Mesenchymal stem cell (in vitro differentiated cells and primary cell): Measurements from ENCODE around the gene DLGAP3.

Source experiments
- DNase-seq: peaks from one replicate; pipeline ENCODE4 v3.0.0-alpha.2; 2013
- H2AFZ ChIP-seq: one replicate; pipeline ENCODE4 v1.6.1; 2013; ENCODE audit warnings: low read depth, mild to moderate bottlenecking, control low read depth, inconsistent platforms, low read length, moderate library complexity
- H2AK5ac ChIP-seq: 2 replicates; pipeline ENCODE4 v1.6.1; 2013; ENCODE audit warnings: low read length, moderate library complexity, mild to moderate bottlenecking, inconsistent platforms; ENCODE audit not compliant: severe bottlenecking
- H2BK120ac ChIP-seq: one replicate; pipeline ENCODE4 v1.6.1; 2013; ENCODE audit warnings: low read depth, mild to moderate bottlenecking, inconsistent platforms, low read length, moderate library complexity
- H2BK12ac ChIP-seq, 2 experiments: one replicate each; pipeline ENCODE4 v1.6.1; 2013; ENCODE audit warnings: inconsistent platforms in 2 of 2, low read length in 2 of 2, mild to moderate bottlenecking in 2 of 2, moderate library complexity in 2 of 2, control low read depth in 1 of 2
- H2BK15ac ChIP-seq: one replicate; pipeline ENCODE4 v1.6.1; 2013; ENCODE audit warnings: mild to moderate bottlenecking, low read depth, inconsistent platforms; ENCODE audit not compliant: poor library complexity, severe bottlenecking
- H2BK5ac ChIP-seq: 2 replicates; pipeline ENCODE4 v1.6.1; 2013; ENCODE audit warnings: low read depth, mild to moderate bottlenecking, low read length, control low read depth, inconsistent platforms; ENCODE audit not compliant: poor library complexity, severe bottlenecking
- H3K14ac ChIP-seq, 2 experiments: one replicate each; pipeline ENCODE4 v1.6.1; 2013; ENCODE audit warnings: inconsistent platforms in 2 of 2, low read length in 2 of 2, control low read depth in 1 of 2, mild to moderate bottlenecking in 1 of 2, moderate library complexity in 1 of 2
- H3K18ac ChIP-seq, 2 experiments: one replicate each; pipeline ENCODE4 v1.6.1; 2013; ENCODE audit warnings: inconsistent platforms in 2 of 2, low read length in 2 of 2, control low read depth in 1 of 2, low read depth in 1 of 2, mild to moderate bottlenecking in 1 of 2
- H3K23ac ChIP-seq, 2 experiments: one replicate each; pipeline ENCODE4 v1.6.1; 2013; ENCODE audit warnings: inconsistent platforms in 2 of 2, low read length in 2 of 2, mild to moderate bottlenecking in 2 of 2, moderate library complexity in 2 of 2, control low read depth in 1 of 2
- H3K27ac ChIP-seq: 2 replicates; pipeline ENCODE4 v1.5.1; 2013; ENCODE audit warnings: mild to moderate bottlenecking, moderate library complexity, low read length, control low read depth, inconsistent platforms; ENCODE audit not compliant: poor library complexity, severe bottlenecking
- H3K27me3 ChIP-seq, 2 experiments: 2 replicates each; pipeline versions ENCODE4 v1.6.1 to v1.7.0; 2013; ENCODE audit warnings: low read length in 2 of 2, mild to moderate bottlenecking in 2 of 2, moderate library complexity in 2 of 2, control low read depth in 1 of 2, inconsistent platforms in 1 of 2; ENCODE audit not compliant: control insufficient read depth in 1 of 2, insufficient read depth in 1 of 2
- H3K36me3 ChIP-seq, 2 experiments: 2 replicates each; pipeline versions ENCODE4 v1.6.1 to v1.7.0; 2013; ENCODE audit warnings: low read length in 2 of 2, control low read depth in 1 of 2, inconsistent platforms in 1 of 2, low read depth in 1 of 2, mild to moderate bottlenecking in 1 of 2; ENCODE audit not compliant: insufficient read depth in 2 of 2, control insufficient read depth in 1 of 2
- H3K4ac ChIP-seq, 2 experiments: one replicate each; pipeline ENCODE4 v1.6.1; 2013; ENCODE audit warnings: inconsistent platforms in 2 of 2, low read length in 2 of 2, mild to moderate bottlenecking in 2 of 2, moderate library complexity in 2 of 2, control low read depth in 1 of 2, low read depth in 1 of 2
- H3K4me1 ChIP-seq: 2 replicates; pipeline ENCODE4 v1.6.1; 2013; ENCODE audit warnings: low read depth, low read length, control low read depth; ENCODE audit not compliant: control insufficient read depth, insufficient read depth
- H3K4me2 ChIP-seq: 2 replicates; pipeline ENCODE4 v1.6.1; 2013; ENCODE audit warnings: low read length, mild to moderate bottlenecking, inconsistent platforms; ENCODE audit not compliant: poor library complexity, severe bottlenecking
- H3K4me3 ChIP-seq, 2 experiments: 2 replicates each; pipeline versions ENCODE4 v1.5.1 to v1.7.0; 2013; ENCODE audit warnings: low read length in 2 of 2, mild to moderate bottlenecking in 2 of 2, control low read depth in 1 of 2, low read depth in 1 of 2; ENCODE audit not compliant: insufficient read depth in 1 of 2
- H3K79me1 ChIP-seq: replicated peaks from 2 replicates; pipeline ENCODE4 v1.6.1; 2013; ENCODE audit warnings: mild to moderate bottlenecking, control low read depth, low read length, inconsistent platforms; ENCODE audit not compliant: poor library complexity, severe bottlenecking
- H3K9ac ChIP-seq: 2 replicates; pipeline ENCODE4 v1.7.0; 2013; ENCODE audit warnings: mild to moderate bottlenecking, low read length, moderate library complexity
- H3K9me3 ChIP-seq: 2 replicates; pipeline ENCODE4 v1.7.0; 2013; ENCODE audit warnings: mild to moderate bottlenecking, low read length; ENCODE audit not compliant: control insufficient read depth
- H4K8ac ChIP-seq: one replicate; pipeline ENCODE4 v1.6.1; 2013; ENCODE audit warnings: inconsistent platforms, mild to moderate bottlenecking, low read length, moderate library complexity
- H4K91ac ChIP-seq: one replicate; pipeline ENCODE4 v1.6.1; 2013; ENCODE audit warnings: mild to moderate bottlenecking, low read length, inconsistent platforms
- WGBS: methylation state at CpG from one replicate; pipeline ENCODE4 v1.1.7; 2013; ENCODE audit warnings: mixed read lengths; 5-methylcytosine and 5-hydroxymethylcytosine counted together

The DLGAP3 gene

GRCh38 chr1:34859446-34860200 is 69.8 kb downstream of the DLGAP3 start, which contains the start of gene SMIM12:
Gene SMIM12, minus strand, starts transcription at chr1:34859749. Its CDS starts 3,772 bp downstream, at chr1:34855977.
- no peak within 1 kb of the TSS for H2BK15ac ChIP-seq
- no peak within 1 kb of the TSS for H3K27ac ChIP-seq

DNA sequence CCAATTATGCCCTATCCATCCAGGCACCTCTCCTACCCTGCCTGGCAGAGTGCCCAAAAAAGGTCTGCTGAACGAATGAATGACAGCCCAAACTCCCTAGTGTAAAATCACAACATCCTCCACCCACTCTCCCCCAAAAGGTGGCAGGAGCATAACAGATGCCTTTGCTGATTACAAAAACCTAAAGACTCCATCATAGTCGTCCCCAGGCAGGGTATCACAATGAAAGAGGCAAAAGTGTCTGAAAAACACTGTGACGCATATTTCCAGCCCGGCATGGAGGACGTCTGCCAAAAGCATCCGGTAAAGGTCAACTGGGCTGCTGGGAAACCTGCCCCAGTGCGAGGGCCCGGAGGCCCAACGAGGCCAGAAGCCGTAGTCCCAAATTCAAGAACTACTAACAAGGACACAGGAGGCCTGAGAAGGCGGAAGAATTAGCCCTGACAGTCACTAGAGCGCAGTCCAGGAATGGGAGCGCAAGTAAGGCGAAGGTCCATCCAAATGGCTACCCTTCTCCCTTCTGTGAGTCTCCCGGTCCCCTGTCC is 70.5 kb downstream of the DLGAP3 start:
- H4K91ac ChIP-seq: peak overlapping the region; percentile 84
- H2BK120ac ChIP-seq: no peak overlapping the region
- H3K79me1 ChIP-seq: peaks cover 7% of the 10 kb centered on the region
- H3K14ac ChIP-seq: peak overlapping the region in 1 of 2 experiments; percentile 82
- H3K18ac ChIP-seq: peak overlapping the region in 1 of 2 experiments; percentile 97
- H3K4me3 ChIP-seq: peak overlapping the region; percentile 81 to 95
- H2BK12ac ChIP-seq: peak overlapping the region in 1 of 2 experiments; percentile 45
- H3K27me3 ChIP-seq: peaks cover 11 to 20% of the 10 kb centered on the region in 2 experiments
- peak overlapping the region; percentile 79 for H4K8ac ChIP-seq
- no peak overlapping the region for H2AK5ac ChIP-seq
- DNase-seq: peak; percentile 46
- no peak overlapping the region for H2BK15ac ChIP-seq
- no peak overlapping the region for H2BK5ac ChIP-seq
- no peak overlapping the region for H3K27ac ChIP-seq
- H3K36me3 ChIP-seq: peaks cover 15 to 23% of the 10 kb centered on the region in 2 experiments
- H2AFZ ChIP-seq: peak overlapping the region; percentile 79
- H3K9me3 ChIP-seq: no peaks in the 10 kb centered on the region
- peak overlapping the region; percentile 98 for H3K9ac ChIP-seq
- peak overlapping the region; percentile 84 for H3K4me2 ChIP-seq
- peak overlapping the region in 1 of 2 experiments; percentile 57 for H3K23ac ChIP-seq
- WGBS: 2% methylated on average over 15 of the region's 15 CpGs
- peaks cover 5% of the 10 kb centered on the region for H3K4me1 ChIP-seq
- peak overlapping the region; percentile 3 to 98 for H3K4ac ChIP-seq

More at GRCh38 chr1:34859446-34860200, 69.8 kb downstream of the DLGAP3 start, which contains the start of gene SMIM12:
- no peak within 1 kb of the TSS for H2BK120ac ChIP-seq
- H3K23ac ChIP-seq: peak within 1 kb of the TSS in 1 of 2 experiments; percentile 57
- peaks cover 10 to 16% of the 10 kb centered on the region in 2 experiments for H3K36me3 ChIP-seq
- H2AK5ac ChIP-seq: no peak within 1 kb of the TSS
- peak within 1 kb of the TSS; percentile 81 to 95 for H3K4me3 ChIP-seq
- peaks cover 7% of the 10 kb centered on the region for H3K79me1 ChIP-seq
- DNase-seq: peak; percentile 94
- 2% methylated on average over 45 of the region's 47 CpGs for WGBS
- peaks cover 5% of the 10 kb centered on the region for H3K4me1 ChIP-seq
- no peak within 1 kb of the TSS for H2BK5ac ChIP-seq
- H2BK12ac ChIP-seq: peak within 1 kb of the TSS in 1 of 2 experiments; percentile 45
- H3K9me3 ChIP-seq: no peaks in the 10 kb centered on the region
- peak within 1 kb of the TSS; percentile 79 for H4K8ac ChIP-seq
- H4K91ac ChIP-seq: peak within 1 kb of the TSS; percentile 84
- peak within 1 kb of the TSS in 1 of 2 experiments; percentile 82 for H3K14ac ChIP-seq
- H3K4ac ChIP-seq: peak within 1 kb of the TSS; percentile 3 to 98
- peak within 1 kb of the TSS; percentile 46 to 97 for H3K18ac ChIP-seq
- peak within 1 kb of the TSS; percentile 98 for H3K9ac ChIP-seq
- H3K27me3 ChIP-seq: peaks cover 18 to 26% of the 10 kb centered on the region in 2 experiments
- peak within 1 kb of the TSS; percentile 84 for H3K4me2 ChIP-seq
- peak within 1 kb of the TSS; percentile 79 for H2AFZ ChIP-seq

DNA sequence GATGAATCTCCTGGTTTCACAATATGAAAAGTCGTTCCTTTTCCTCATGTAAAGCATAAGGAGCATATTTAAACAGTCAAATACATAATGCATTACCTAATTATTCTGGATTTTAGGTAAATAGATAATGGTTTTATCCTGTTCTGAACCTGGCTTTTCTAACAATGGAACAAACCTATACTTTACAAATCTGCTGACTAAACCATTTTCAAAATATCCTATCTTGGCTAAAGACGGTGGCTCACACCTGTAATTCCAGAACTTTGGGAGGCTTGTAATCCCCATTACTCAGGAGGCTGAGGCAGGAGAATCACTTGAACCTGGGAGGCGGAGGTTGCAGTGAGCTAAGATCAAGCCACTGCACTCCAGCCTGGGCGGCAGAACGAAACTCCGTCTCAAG is 72.8 kb downstream of the DLGAP3 start:
- Histone ChIP-seq H3K4me2 (no peak overlapping the region), H2AK5ac (no peak overlapping the region), H3K27ac (no peak overlapping the region), H2BK120ac (no peak overlapping the region), H4K8ac (no peak overlapping the region), H3K14ac (no peak overlapping the region), H3K23ac (no peak overlapping the region), H4K91ac (no peak overlapping the region), H3K4ac (no peak overlapping the region), H3K9ac (no peak overlapping the region), H3K79me1 (peaks cover 11% of the 10 kb centered on the region), H3K9me3 (no peaks in the 10 kb centered on the region), H3K27me3 (peaks cover 0 to 2% of the 10 kb centered on the region in 2 experiments), H3K4me1 (peaks cover 9% of the 10 kb centered on the region), H3K36me3 (peaks cover 21 to 37% of the 10 kb centered on the region in 2 experiments), H3K4me3 (no peak overlapping the region), H2BK5ac (no peak overlapping the region), H2BK15ac (no peak overlapping the region), H2AFZ (no peak overlapping the region), H3K18ac (no peak overlapping the region), H2BK12ac (no peak overlapping the region)
- WGBS: over 99% methylated on average over 3 of the region's 6 CpGs
- no peak for DNase-seq

DNA sequence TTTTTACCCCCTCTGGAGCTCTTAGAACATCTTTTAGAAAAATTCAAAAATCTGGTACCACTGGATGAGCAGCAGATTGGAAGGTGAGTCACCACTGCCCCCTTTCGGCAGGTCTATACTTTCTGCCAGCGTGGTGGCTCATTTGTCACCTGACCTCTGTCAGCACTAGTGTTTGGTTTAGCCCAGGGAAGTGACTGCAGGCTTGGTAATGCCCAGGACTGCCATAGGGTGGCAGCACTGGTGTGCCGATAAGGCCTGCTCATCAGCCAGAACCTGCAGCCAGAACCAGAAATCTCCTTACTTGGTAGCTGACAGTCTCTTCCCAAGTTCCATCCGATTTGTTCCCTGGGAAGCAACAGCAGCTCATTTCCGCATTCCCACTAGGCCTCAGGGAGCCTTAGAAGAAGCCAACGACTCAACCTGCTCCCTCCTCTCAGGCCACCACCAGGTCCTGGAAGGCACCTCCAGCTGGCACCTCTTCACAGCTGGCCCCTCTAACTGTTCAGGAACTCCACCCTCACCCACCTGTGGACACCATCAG is 76.7 kb downstream of the DLGAP3 start:
- Histone ChIP-seq H2BK120ac (no peak overlapping the region), H4K8ac (peak overlapping the region; percentile 78)
- WGBS: 11% methylated on average over 6 of the region's 6 CpGs

More for the DNA sequence above, 76.7 kb downstream of the DLGAP3 start:
- no peaks in the 10 kb centered on the region for H3K27me3 ChIP-seq
- H3K36me3 ChIP-seq: peaks cover 25 to 74% of the 10 kb centered on the region in 2 experiments
- H3K14ac ChIP-seq: no peak overlapping the region
- H2AFZ ChIP-seq: no peak overlapping the region
- no peaks in the 10 kb centered on the region for H3K9me3 ChIP-seq
- no peak overlapping the region for H2BK15ac ChIP-seq
- peak overlapping the region; percentile 18 for H3K27ac ChIP-seq
- H3K23ac ChIP-seq: no peak overlapping the region
- no peak overlapping the region for H3K4me2 ChIP-seq
- H3K79me1 ChIP-seq: peaks cover 31% of the 10 kb centered on the region
- peak; percentile 95 for DNase-seq
- H3K9ac ChIP-seq: peak overlapping the region; percentile 10
- no peak overlapping the region for H3K4ac ChIP-seq
- no peak overlapping the region for H3K4me3 ChIP-seq
- H2BK12ac ChIP-seq: peak overlapping the region in 1 of 2 experiments; percentile 4
- no peak overlapping the region for H2BK5ac ChIP-seq
- no peak overlapping the region for H2AK5ac ChIP-seq
- no peak overlapping the region for H3K18ac ChIP-seq
- no peak overlapping the region for H4K91ac ChIP-seq
- H3K4me1 ChIP-seq: peaks cover 13% of the 10 kb centered on the region
